ENCODE measurements around the gene REG3G.
"Not testable (repeated sequence)": the region's sequence is repeated elsewhere in the genome, so short reads cannot be mapped to it uniquely, and the experiment has no call there.

The REG3G gene

DNA sequence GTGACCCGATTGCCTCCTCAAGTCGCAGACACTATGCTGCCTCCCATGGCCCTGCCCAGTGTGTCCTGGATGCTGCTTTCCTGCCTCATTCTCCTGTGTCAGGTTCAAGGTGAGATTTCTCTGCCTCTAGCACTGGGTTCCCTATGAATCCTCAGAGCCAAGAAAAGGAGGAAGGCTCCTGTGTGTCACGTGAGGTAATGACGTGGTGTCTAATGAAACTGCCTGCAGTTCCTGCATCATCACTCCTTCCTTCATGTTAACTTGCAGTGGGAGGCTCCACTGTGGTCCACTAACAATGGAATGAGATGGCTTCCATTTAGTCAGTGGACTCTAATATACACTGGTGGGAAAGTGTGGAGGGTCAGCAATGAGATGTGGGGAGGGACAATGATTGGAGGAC, 559 bp downstream of the REG3G start:
- no peak for DNase-seq (ENCODE audit: low read depth)

- no peak for DNase-seq (ENCODE audit: low read depth)
Observed at GRCh38 chr2:79039944-79040343, 14.4 kb downstream of the REG3G start.

GRCh38 chr2:79041032-79041448, 15.5 kb downstream of the REG3G start:
- DNase-seq (ENCODE audit: low read depth): no peak

DNA sequence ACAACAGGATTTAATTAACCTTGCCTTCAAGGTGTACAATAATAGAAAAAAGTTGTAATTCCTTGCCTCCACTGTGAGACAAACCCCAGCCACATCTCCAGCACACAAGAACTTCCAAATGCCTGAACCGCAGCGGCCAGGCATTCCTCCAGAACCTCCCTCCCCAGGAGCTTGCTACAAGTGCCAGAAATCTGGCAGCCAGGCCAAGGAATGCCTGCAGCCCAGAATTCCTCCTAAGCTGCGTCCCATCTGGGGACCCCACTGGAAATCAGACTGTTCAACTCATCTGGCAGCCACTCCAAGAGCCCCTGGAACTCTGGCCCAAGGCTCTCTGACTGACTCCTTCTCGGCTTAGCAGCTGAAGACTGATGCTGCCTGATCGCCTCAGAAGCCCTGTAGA, 28.0 kb downstream of the REG3G start:
- DNase-seq (ENCODE audit: low read depth): not testable (repeated sequence)

GRCh38 chr2:79054769-79055168, 29.3 kb downstream of the REG3G start:
- DNase-seq (ENCODE audit: low read depth): not testable (repeated sequence)

- DNase-seq (ENCODE audit: low read depth): no peak
Observed at GRCh38 chr2:79065201-79065600, 39.7 kb downstream of the REG3G start.

DNA sequence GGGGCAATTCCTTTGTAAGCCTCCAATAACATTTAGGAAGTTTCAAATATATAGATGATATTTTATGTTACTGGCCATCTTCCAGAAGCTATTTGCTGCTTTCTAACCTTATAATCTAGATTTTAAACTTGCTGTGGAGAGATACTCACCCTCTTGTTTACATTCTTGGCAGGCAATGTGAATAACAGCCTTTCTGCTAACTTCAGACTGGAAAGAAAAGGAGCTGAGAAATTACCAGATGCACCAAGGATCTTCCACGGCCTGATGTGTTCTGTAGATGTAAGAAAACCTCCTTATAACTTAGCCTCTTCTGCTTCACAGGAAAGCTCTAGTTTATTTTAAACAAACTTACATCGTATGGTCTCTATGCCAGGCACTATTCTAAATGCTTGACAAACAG, 45.6 kb downstream of the REG3G start:
- no peak for DNase-seq (ENCODE audit: low read depth)
